HepG2 (cell line): ENCODE results near the gene EIF4E. TPM values are rescaled to one million over a fixed set of nuclear protein-coding genes. Genes with fewer than 3 reads are reported as not detected.

ENCODE experiments used
- ATAC-seq: fragments of 200-7000 bp; cut with Tn5 transposase; 3 replicates; pipeline ENCODE4 v1.9.1; 2020; ENCODE audit warnings: mild to moderate bottlenecking, moderate library complexity
- BruUV-seq: library from RNA; stranded (reverse); fragments of 400-500 nt; replicated peaks from 2 replicates; lab custom pipeline; 2021; lab: Mats Ljungman, UMichigan
- CTCF ChIA-PET: fragments of 300-600 bp; formaldehyde crosslinking; extraction: SDS; loops from one replicate; lab custom pipeline; 2021; ENCODE audit warnings: low total read pairs, inconsistent platforms, low intra/inter-chr PET ratio; lab: Yijun Ruan, JAX
- POLR2A ChIA-PET: fragments of 350-600 bp; sonication (Branson Sonifier 250); formaldehyde crosslinking; loops from one replicate; lab custom pipeline; 2020; ENCODE audit warnings: antibody characterized with exemption, inconsistent platforms; lab: Yijun Ruan, JAX
- DNase-seq: peaks from one replicate; pipeline ENCODE4 v3.0.0-alpha.2; 2015; ENCODE audit warnings: low spot score
- FAIRE-seq: peaks from 3 replicates; lab custom pipeline; 2011; peaks lifted over from hg19 to GRCh38; lab: Jason Lieb, UNC
- H2AFZ ChIP-seq: one replicate; pipeline ENCODE4 v1.6.1; 2011; ENCODE audit warnings: low read length, inconsistent platforms
- H3K27ac ChIP-seq: fragments of 300-600 bp; 3 replicates; pipeline ENCODE4 v1.8.0; 2011; ENCODE audit warnings: mixed run types, mild to moderate bottlenecking, mixed read lengths, low read length, inconsistent platforms; ENCODE audit not compliant: insufficient read depth; ENCODE audit errors: extremely low read length
- H3K27me3 ChIP-seq, 2 experiments: fragments of 200-600 bp in 1 of 2; 2 replicates in 1 of 2; 3 replicates in 1 of 2; pipeline versions ENCODE4 v1.6.0 to v1.8.0; 2011; ENCODE audit warnings: low read length in 2 of 2, mild to moderate bottlenecking in 2 of 2, moderate library complexity in 2 of 2, inconsistent platforms in 1 of 2; ENCODE audit not compliant: insufficient read depth in 2 of 2, control insufficient read depth in 1 of 2
- H3K36me3 ChIP-seq, 2 experiments: fragments of 200-600 bp in 1 of 2; replicated peaks in 1 of 2; 2 replicates in 1 of 2; 3 replicates in 1 of 2; pipeline versions ENCODE4 v1.5.1 to v1.8.0; 2011; ENCODE audit warnings: low read length in 2 of 2, inconsistent platforms in 1 of 2; ENCODE audit not compliant: insufficient read depth in 2 of 2, control insufficient read depth in 1 of 2
- H3K4me1 ChIP-seq: 2 replicates; pipeline ENCODE4 v1.5.1; 2012; ENCODE audit warnings: low read length, inconsistent platforms; ENCODE audit not compliant: insufficient read depth
- H3K4me2 ChIP-seq: 2 replicates; pipeline ENCODE4 v1.6.0; 2011; ENCODE audit warnings: low read depth, low read length, inconsistent platforms
- H3K4me3 ChIP-seq, 3 experiments: fragments of 200-600 bp in 1 of 3; sonication (generic), shearing (Covaris generic) in 1 of 3; replicated peaks in 1 of 3; 2 replicates each; pipeline ENCODE4 v1.5.1; 2011 to 2016; ENCODE audit warnings: low read length in 3 of 3, inconsistent platforms in 2 of 3, low read depth in 2 of 3, mild to moderate bottlenecking in 2 of 3, control low read depth in 1 of 3, mixed read lengths in 1 of 3; ENCODE audit not compliant: insufficient read depth in 1 of 3
- H3K79me2 ChIP-seq: one replicate; pipeline ENCODE4 v1.6.1; 2011; ENCODE audit warnings: low read length, inconsistent platforms; ENCODE audit not compliant: insufficient read depth
- H3K9ac ChIP-seq: 2 replicates; pipeline ENCODE4 v1.6.0; 2011; ENCODE audit warnings: mild to moderate bottlenecking, low read depth, low read length, inconsistent platforms; ENCODE audit not compliant: insufficient read depth
- H3K9me3 ChIP-seq: 2 replicates; pipeline ENCODE4 v1.5.1; 2012; ENCODE audit warnings: mild to moderate bottlenecking, low read length
- H4K20me1 ChIP-seq: 2 replicates; pipeline ENCODE4 v1.6.0; 2011; ENCODE audit warnings: inconsistent platforms, mild to moderate bottlenecking, low read length, moderate library complexity; ENCODE audit not compliant: insufficient read depth
- JUN ChIP-seq: sonication (generic); formaldehyde crosslinking; IDR thresholded peaks from 2 replicates; pipeline ENCODE4 v1.4.0; 2020; ENCODE audit warnings: mild to moderate bottlenecking, missing genetic modification reagents
- MZF1 ChIP-seq: sonication (generic); formaldehyde crosslinking; IDR thresholded peaks from 2 replicates; pipeline ENCODE4 v1.8.1; 2023; ENCODE audit warnings: mild to moderate bottlenecking, missing genetic modification reagents, borderline replicate concordance
- NFYC ChIP-seq: IDR thresholded peaks from 2 replicates; pipeline ENCODE4 v1.6.1; 2016; ENCODE audit warnings: missing genetic modification reagents, missing compliant biosample characterization
- SRY ChIP-seq: sonication (generic); formaldehyde crosslinking; IDR thresholded peaks from 2 replicates; pipeline ENCODE4 v1.8.0; 2022; ENCODE audit warnings: mild to moderate bottlenecking, missing genetic modification reagents
- ZNF136 ChIP-seq: sonication (generic); formaldehyde crosslinking; IDR thresholded peaks from 2 replicates; pipeline ENCODE4 v1.8.1; 2022; ENCODE audit warnings: low read depth, mild to moderate bottlenecking, moderate library complexity, missing genetic modification reagents
- ZNF34 ChIP-seq: sonication (generic); formaldehyde crosslinking; IDR thresholded peaks from 2 replicates; pipeline ENCODE4 v1.4.0; 2020; ENCODE audit warnings: mild to moderate bottlenecking, missing genetic modification reagents, borderline replicate concordance
- ZNF549 ChIP-seq: sonication (generic); formaldehyde crosslinking; IDR thresholded peaks from 2 replicates; pipeline ENCODE4 v1.5.0; 2020; ENCODE audit warnings: missing genetic modification reagents
- ZNF605 ChIP-seq: sonication (generic); formaldehyde crosslinking; IDR thresholded peaks from 2 replicates; pipeline ENCODE4 v1.8.0; 2022; ENCODE audit warnings: mild to moderate bottlenecking, missing genetic modification reagents
- WGBS: methylation state at CpG from one replicate; pipeline ENCODE4 v1.1.6; 2017; ENCODE audit warnings: low lambda C conversion rate; 5-methylcytosine and 5-hydroxymethylcytosine counted together
- in situ Hi-C: cut with HindIII; loops from 2 replicates; pipeline ENCODE4 v1.10.0; 2017; ENCODE audit warnings: low pct_unique_long_range_greater_than_20kb; ENCODE audit not compliant: extremely low pct_ligation_motif_present
- intact Hi-C: fragments of 100-400 bp; cut with micrococcal nuclease; formaldehyde crosslinking; loops from one replicate; pipeline ENCODE4 v1.10.0; 2022; ENCODE audit not compliant: unreplicated experiment
- polyA plus RNA-seq, 8 experiments: library from polyadenylated mRNA; depleted of rRNA in 3 of 8; stranded (reverse) in 7 of 8; unstranded in 1 of 8; fragments of >200 nt; fragmentation: Illumina TruSeq in 4 of 8; extraction: Trizol in 4 of 8; gene quantifications; 2 replicates each; pipeline versions ENCODE4 v1.2.1 to v1.2.3, GENCODE V29; 2011 to 2016; ENCODE audit warnings: low read depth in 4 of 8, missing spikeins in 1 of 8, mixed read lengths in 1 of 8; ENCODE audit not compliant: insufficient read depth in 1 of 8
- total RNA-seq, 5 experiments: library from RNA; depleted of rRNA; stranded (reverse); fragments of >200 nt; fragmentation: Illumina TruSeq; extraction: Trizol; gene quantifications; 2 replicates each; pipeline ENCODE4 v1.2.3, GENCODE V29; 2016; ENCODE audit warnings: low read depth in 1 of 5
- TF ChIP-seq, protein P1 (sequence below): sonication (generic); formaldehyde crosslinking; conservative IDR thresholded peaks from 2 replicates; pipeline ENCODE4 v1.4.0; 2020; ENCODE audit warnings: missing genetic modification reagents
- TF ChIP-seq, protein P2 (sequence below): sonication (generic); formaldehyde crosslinking; IDR thresholded peaks from 2 replicates; pipeline ENCODE4 v1.8.0; 2022; ENCODE audit warnings: low read depth, missing genetic modification reagents
- TF ChIP-seq, protein P3 (sequence below): sonication (generic); formaldehyde crosslinking; IDR thresholded peaks from 2 replicates; pipeline ENCODE4 v1.5.1; 2020; ENCODE audit warnings: mild to moderate bottlenecking, moderate library complexity, missing genetic modification reagents

The EIF4E gene
- total and polyA plus RNA-seq, 2 of the 13 experiments (the other 11 are each of a cell fraction or from before 2014, with no cell fraction given) = 50.8 to 194 TPM

DNA sequence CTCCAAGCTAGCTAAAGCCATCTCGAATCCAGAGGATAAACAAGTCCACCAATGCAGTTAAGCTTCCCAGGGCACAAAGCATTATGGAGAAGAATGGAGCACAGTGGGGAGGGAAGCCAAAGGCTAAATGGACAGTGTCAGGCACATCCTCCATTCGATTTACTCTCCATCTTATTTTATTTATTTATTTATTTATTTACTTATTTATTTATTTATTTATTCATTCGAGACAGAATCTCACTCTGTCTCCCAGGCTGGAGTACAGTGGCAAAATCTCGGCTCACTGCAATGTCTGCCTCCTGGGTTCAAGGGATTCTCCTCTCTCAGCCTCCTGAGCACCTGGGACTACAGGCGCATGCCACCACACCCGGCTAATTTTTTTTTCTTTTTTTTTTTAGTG lies 26.3 kb upstream of the EIF4E start:
- Histone ChIP-seq H3K27me3 (no peaks in the 10 kb centered on the region), H3K4me1 (no peaks in the 10 kb centered on the region), H2AFZ (no peak overlapping the region), H3K79me2 (no peaks in the 10 kb centered on the region), H3K9me3 (no peaks in the 10 kb centered on the region), H3K27ac (no peak overlapping the region), H3K9ac (no peak overlapping the region), H4K20me1 (no peaks in the 10 kb centered on the region), H3K36me3 (no peaks in the 10 kb centered on the region)
- BruUV-seq = no TSS peak
- CTCF ChIA-PET = no interaction called here
- DNase-seq (no peak), FAIRE-seq (no peak), ATAC-seq (no peak)
- 62% methylated on average over 5 of the region's 6 CpGs for WGBS
- in situ Hi-C loops (no loop called here), intact Hi-C loops (no loop called here)
- POLR2A ChIA-PET = no interaction called here
- TF ChIP-seq, protein P1, sequence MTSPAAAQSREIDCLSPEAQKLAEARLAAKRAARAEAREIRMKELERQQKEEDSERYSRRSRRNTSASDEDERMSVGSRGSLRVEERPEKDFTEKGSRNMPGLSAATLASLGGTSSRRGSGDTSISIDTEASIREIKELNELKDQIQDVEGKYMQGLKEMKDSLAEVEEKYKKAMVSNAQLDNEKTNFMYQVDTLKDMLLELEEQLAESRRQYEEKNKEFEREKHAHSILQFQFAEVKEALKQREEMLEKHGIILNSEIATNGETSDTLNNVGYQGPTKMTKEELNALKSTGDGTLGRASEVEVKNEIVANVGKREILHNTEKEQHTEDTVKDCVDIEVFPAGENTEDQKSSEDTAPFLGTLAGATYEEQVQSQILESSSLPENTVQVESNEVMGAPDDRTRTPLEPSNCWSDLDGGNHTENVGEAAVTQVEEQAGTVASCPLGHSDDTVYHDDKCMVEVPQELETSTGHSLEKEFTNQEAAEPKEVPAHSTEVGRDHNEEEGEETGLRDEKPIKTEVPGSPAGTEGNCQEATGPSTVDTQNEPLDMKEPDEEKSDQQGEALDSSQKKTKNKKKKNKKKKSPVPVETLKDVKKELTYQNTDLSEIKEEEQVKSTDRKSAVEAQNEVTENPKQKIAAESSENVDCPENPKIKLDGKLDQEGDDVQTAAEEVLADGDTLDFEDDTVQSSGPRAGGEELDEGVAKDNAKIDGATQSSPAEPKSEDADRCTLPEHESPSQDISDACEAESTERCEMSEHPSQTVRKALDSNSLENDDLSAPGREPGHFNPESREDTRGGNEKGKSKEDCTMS (CRISPR knock-in tag) = no peak
- no peak for TF ChIP-seq ZNF136 (CRISPR knock-in tag)
- no peak for TF ChIP-seq JUN
- no peak for TF ChIP-seq SRY
- TF ChIP-seq ZNF605 (CRISPR knock-in tag) = no peak
- TF ChIP-seq NFYC (CRISPR knock-in tag) = no peak
- TF ChIP-seq MZF1 = no peak
- no peak for TF ChIP-seq ZNF34
- no peak for TF ChIP-seq ZNF549 (CRISPR knock-in tag)
- TF ChIP-seq, protein P2, sequence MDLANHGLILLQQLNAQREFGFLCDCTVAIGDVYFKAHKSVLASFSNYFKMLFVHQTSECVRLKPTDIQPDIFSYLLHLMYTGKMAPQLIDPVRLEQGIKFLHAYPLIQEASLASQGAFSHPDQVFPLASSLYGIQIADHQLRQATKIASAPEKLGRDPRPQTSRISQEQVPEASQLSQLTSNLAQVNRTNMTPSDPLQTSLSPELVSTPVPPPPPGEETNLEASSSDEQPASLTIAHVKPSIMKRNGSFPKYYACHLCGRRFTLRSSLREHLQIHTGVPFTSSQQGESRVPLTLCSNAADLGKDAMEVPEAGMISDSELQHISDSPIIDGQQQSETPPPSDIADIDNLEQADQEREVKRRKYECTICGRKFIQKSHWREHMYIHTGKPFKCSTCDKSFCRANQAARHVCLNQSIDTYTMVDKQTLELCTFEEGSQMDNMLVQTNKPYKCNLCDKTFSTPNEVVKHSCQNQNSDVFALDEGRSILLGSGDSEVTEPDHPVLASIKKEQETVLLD (CRISPR knock-in tag) = no peak
- TF ChIP-seq, protein P3, sequence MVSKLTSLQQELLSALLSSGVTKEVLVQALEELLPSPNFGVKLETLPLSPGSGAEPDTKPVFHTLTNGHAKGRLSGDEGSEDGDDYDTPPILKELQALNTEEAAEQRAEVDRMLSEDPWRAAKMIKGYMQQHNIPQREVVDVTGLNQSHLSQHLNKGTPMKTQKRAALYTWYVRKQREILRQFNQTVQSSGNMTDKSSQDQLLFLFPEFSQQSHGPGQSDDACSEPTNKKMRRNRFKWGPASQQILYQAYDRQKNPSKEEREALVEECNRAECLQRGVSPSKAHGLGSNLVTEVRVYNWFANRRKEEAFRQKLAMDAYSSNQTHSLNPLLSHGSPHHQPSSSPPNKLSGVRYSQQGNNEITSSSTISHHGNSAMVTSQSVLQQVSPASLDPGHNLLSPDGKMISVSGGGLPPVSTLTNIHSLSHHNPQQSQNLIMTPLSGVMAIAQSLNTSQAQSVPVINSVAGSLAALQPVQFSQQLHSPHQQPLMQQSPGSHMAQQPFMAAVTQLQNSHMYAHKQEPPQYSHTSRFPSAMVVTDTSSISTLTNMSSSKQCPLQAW (CRISPR knock-in tag) = no peak
- TF ChIP-seq, all 625 proteins: peak for 0
- Histone ChIP-seq H3K4me2 (no peak overlapping the region), H3K4me3 (no peak overlapping the region)
